Adrenal gland (tissue), 12 donors: ENCODE results near the gene HEPN1. TPM values are rescaled to one million over a fixed set of nuclear protein-coding genes. Genes with fewer than 3 reads are reported as not detected.

Source experiments
- DNase-seq, 7 donors: peaks; one replicate each; pipeline ENCODE4 v3.0.0-alpha.2; 2019 to 2020
- H3K27ac ChIP-seq, 5 donors: fragments of 200-600 bp; sonication (generic) in 4 of 5; 1 replicate in 3 of 5; 2 replicates in 2 of 5; pipeline versions ENCODE4 v1.5.1 to v1.8.0; 2016 to 2020; ENCODE audit warnings: mild to moderate bottlenecking in 1 of 5
- H3K27me3 ChIP-seq: fragments of 200-600 bp; 2 replicates; pipeline ENCODE4 v1.8.0; 2021
- H3K36me3 ChIP-seq, 2 donors: fragments of 200-600 bp; replicated peaks in 1 of 2; 1 replicate in 1 of 2; 2 replicates in 1 of 2; pipeline versions ENCODE4 v1.5.1 to v1.8.0; 2018 to 2022
- H3K4me1 ChIP-seq, 2 donors: fragments of 200-600 bp; replicated peaks in 1 of 2; 1 replicate in 1 of 2; 2 replicates in 1 of 2; pipeline versions ENCODE4 v1.5.1 to v1.8.0; 2018 to 2021
- H3K4me3 ChIP-seq, 4 donors: fragments of 200-600 bp; sonication (generic) in 3 of 4; one replicate each; pipeline ENCODE4 v1.5.1; 2016 to 2018
- H3K9me3 ChIP-seq, 3 donors: fragments of 200-600 bp; sonication (generic) in 1 of 3; replicated peaks in 1 of 3; 1 replicate in 2 of 3; 2 replicates in 1 of 3; pipeline versions ENCODE4 v1.5.1 to v1.8.0; 2016 to 2021
- POLR2A ChIP-seq, 2 donors: fragments of 450-650 bp; IDR thresholded peaks; one replicate each; pipeline ENCODE4 v1.6.1; 2017; ENCODE audit warnings: antibody characterized with exemption in 2 of 2, mild to moderate bottlenecking in 2 of 2, moderate library complexity in 1 of 2
- WGBS, 4 donors: extraction: QIAGEN DNeasy Blood & Tissue Kit in 2 of 4; methylation state at CpG; one replicate each; pipeline versions ENCODE4 v1.1.5 to v1.1.7; 2013 to 2017; 5-methylcytosine and 5-hydroxymethylcytosine counted together
- intact Hi-C, 2 donors: fragments of 100-400 bp; cut with DNase I; formaldehyde crosslinking; loops; one replicate each; pipeline versions ENCODE4 v1.14.1 to v1.15.0; 2022 to 2023
- polyA plus RNA-seq, 3 donors: library from polyadenylated mRNA; stranded (reverse); fragments of 200-250 nt in 2 of 3; fragments of 350-450 nt in 1 of 3; fragmentation: Illumina TruSeq in 1 of 3; extraction: RNeasy Lipid Tissue Mini Kit (QIAGEN cat#74804) in 1 of 3; gene quantifications; one replicate each; pipeline ENCODE4 v1.2.3, GENCODE V29; 2013 to 2014
- total RNA-seq, 9 donors: library from RNA; depleted of rRNA in 4 of 9; stranded (reverse); fragments of >200 nt in 4 of 9; fragments of 120-200 nt in 1 of 9; fragmentation: NEBNext Ultra II Directional in 1 of 9; extraction: Animal tissue kit (Norgen Biotek cat#: 25700) in 1 of 9; gene quantifications; one replicate each; pipeline versions ENCODE4 v1.1.0 to v1.2.4, GENCODE V29; 2013 to 2023
- TF ChIP-seq, protein P1 (sequence below), 6 experiments: fragments of 450-650 bp in 4 of 6; fragments of 200-600 bp in 2 of 6; sonication (generic) in 1 of 6; IDR thresholded peaks; 1 replicate in 5 of 6; 2 replicates in 1 of 6; pipeline versions ENCODE4 v1.5.1 to v1.8.0; 2016 to 2021; ENCODE audit warnings: antibody characterized with exemption in 6 of 6, mild to moderate bottlenecking in 2 of 6, moderate library complexity in 1 of 6
- donor health status: healthy with polysubstance abuse.
- donor health status: Bipolar disorder and iron deficiency.
- donor health status: DM: yes; HTN: yes; CAD: no.
- donor health status: DM: no; HTN: no; CAD: no.
- donor health status: DM: no; HTN: no; CAD: no.
- donor health status: DM: yes; HTN: yes; CAD: no.

Gene HEPN1
- total and polyA plus RNA-seq, 12 donors, result 0.07 to 0.28 TPM; not detected in 10

DNA sequence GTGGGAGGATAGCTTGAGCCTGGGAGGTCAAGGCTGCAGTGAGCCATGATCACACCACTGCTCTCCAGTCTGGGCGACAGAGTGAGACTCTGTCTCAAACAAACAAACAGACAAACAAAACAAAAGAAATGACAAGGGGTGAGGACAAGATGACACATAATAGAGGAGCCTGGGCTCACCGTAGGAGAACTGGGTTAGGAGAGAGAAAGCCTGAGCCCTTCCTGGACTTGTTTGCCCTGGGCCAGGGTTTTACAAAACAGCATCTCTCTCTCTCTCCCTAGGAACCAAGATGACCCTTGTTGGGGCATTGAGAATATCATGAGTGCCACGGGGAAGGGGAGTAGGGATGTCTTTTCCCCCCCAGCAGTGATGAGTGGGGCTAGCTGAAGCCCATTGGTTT lies 38.1 kb upstream of the HEPN1 start:
- WGBS, 4 donors, result 74 to 84% (median 77%) methylated on average over 3 of the region's 3 CpGs
- intact Hi-C loops, result no loop called here
- Histone ChIP-seq H3K4me3 (no peak overlapping the region), H3K9me3 (no peaks in the 10 kb centered on the region), H3K36me3 (no peaks in the 10 kb centered on the region), H3K27ac (peak overlapping the region in 1 of 5 donors; percentile 0), H3K4me1 (peaks cover 9 to 17% of the 10 kb centered on the region in 2 donors), H3K27me3 (no peaks in the 10 kb centered on the region)
- peak in 1 of 7 donors; percentile 29 for DNase-seq
- no peak for TF ChIP-seq POLR2A (IDR thresholded peaks at IDR 0.05)
- TF ChIP-seq, protein P1, sequence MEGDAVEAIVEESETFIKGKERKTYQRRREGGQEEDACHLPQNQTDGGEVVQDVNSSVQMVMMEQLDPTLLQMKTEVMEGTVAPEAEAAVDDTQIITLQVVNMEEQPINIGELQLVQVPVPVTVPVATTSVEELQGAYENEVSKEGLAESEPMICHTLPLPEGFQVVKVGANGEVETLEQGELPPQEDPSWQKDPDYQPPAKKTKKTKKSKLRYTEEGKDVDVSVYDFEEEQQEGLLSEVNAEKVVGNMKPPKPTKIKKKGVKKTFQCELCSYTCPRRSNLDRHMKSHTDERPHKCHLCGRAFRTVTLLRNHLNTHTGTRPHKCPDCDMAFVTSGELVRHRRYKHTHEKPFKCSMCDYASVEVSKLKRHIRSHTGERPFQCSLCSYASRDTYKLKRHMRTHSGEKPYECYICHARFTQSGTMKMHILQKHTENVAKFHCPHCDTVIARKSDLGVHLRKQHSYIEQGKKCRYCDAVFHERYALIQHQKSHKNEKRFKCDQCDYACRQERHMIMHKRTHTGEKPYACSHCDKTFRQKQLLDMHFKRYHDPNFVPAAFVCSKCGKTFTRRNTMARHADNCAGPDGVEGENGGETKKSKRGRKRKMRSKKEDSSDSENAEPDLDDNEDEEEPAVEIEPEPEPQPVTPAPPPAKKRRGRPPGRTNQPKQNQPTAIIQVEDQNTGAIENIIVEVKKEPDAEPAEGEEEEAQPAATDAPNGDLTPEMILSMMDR (IDR thresholded peaks at IDR 0.05), result no peak

DNA sequence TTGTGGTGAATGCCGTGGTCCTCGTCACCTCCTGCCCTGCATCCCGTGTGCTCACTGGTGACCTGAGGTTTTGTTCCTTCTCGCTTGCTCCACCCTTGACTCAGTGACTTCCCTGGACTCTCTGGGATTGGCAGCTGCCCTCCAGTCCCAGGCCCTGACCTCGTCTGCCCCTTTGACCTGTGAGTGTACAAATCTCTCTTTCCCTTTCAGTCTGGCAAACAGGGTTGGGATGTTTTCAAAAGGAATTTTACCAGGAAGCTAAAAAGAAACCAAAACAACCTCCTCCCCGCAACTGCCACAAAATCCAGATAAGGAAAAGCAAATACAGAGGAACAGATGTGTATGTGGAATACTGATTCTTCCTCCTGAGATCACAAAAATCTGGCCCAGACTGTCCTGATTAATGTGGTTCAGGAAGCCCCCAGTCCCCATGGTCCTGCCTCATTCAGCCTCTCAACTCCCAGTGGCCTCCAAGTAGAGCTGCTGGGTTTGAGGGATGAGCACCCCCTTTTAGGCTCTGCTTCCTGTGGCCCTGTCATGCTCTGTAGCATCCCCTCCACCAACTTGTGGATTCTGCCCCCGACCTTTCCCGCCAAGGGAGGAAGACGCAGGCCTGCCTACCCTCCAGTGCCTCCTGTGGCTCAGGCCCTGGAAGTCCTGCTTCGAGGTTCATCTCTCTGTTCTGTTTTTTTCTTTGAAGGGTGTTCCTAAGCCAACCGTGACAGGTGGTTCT lies 36.5 kb upstream of the HEPN1 start:
- Histone ChIP-seq H3K4me3 (no peak overlapping the region), H3K36me3 (no peaks in the 10 kb centered on the region), H3K4me1 (peaks cover 0 to 16% of the 10 kb centered on the region in 2 donors), H3K27me3 (no peaks in the 10 kb centered on the region), H3K9me3 (no peaks in the 10 kb centered on the region), H3K27ac (peak overlapping the region in 4 of 5 donors; percentile 3 to 83 (median 39))
- 52 to 64% (median 61%) methylated on average over 10 to 11 of the region's 11 CpGs for WGBS, 4 donors
- intact Hi-C loops, result no loop called here
- TF ChIP-seq POLR2A (IDR thresholded peaks at IDR 0.05), result no peak
- TF ChIP-seq, protein P1 (IDR thresholded peaks at IDR 0.05), result no peak
- peak in 5 of 7 donors; percentile 14 to 80 (median 75) for DNase-seq

DNA sequence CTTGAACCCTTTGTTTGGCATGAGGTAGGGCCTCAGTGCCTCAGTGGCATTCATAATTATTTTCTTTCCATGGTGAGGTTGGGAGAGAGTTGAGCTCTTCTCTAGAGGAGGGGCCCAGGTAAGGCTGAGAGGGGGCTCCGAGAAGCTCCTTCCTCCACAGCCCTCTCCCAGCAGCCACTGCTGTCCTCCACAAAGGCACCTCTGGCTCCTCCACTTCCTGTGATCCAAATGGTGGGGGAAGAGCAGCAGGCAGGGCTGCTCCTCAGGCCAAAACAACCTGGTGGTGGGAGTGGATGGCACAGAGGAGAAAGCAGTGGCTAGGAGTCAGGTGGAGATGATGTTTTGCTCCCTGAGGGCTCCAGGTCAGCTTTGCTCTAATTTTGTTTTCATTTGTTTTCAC lies 34.7 kb upstream of the HEPN1 start:
- TF ChIP-seq, protein P1 (IDR thresholded peaks at IDR 0.05), result no peak
- no peak for TF ChIP-seq POLR2A (IDR thresholded peaks at IDR 0.05)
- 40 to 100% (median 95%) methylated on average over 1 of the region's 1 CpG for WGBS, 4 donors
- no peak for DNase-seq

DNA sequence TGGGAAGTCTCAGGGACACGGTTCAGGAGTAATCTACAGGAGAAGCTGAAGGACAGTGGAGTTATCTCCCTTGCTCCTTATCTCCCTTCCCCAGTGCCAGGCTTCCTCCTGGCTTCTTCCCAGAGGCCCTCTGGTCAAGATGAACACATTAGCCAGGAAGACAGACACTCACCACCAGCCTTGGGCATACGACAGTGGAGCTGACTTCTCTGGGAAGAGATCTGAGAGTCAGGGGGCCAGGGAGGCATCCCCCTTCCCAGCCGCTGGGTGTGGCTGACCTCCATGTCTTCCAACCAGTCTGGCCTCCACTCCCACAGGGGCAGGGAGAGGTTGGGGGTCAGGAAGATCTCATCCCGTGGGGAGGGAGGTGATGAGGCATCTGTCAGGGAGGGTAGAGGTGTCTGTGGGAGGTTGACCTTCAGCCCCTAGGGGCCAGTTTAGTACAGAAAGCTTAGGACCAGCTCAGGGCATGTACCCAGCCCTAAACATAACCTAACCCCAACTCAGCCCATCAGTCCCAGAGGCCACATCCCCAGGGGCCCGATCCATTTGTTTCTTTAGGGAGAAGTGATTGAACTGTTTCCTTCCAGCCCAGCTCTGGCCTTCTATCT lies 34.1 kb upstream of the HEPN1 start:
- Histone ChIP-seq H3K36me3 (no peaks in the 10 kb centered on the region), H3K27ac (peak overlapping the region in 1 of 5 donors; percentile 75), H3K9me3 (no peaks in the 10 kb centered on the region), H3K27me3 (no peaks in the 10 kb centered on the region), H3K4me3 (no peak overlapping the region), H3K4me1 (peaks cover 4 to 16% of the 10 kb centered on the region in 2 donors)
- WGBS, 4 donors, result 44 to 60% (median 53%) methylated on average over 5 of the region's 5 CpGs
- intact Hi-C loops, result no loop called here
- no peak for TF ChIP-seq POLR2A (IDR thresholded peaks at IDR 0.05)
- TF ChIP-seq, protein P1 (IDR thresholded peaks at IDR 0.05), result no peak
- peak in 6 of 7 donors; percentile 51 to 72 (median 61) for DNase-seq

More for the DNA sequence above, 34.7 kb upstream of the HEPN1 start:
- Histone ChIP-seq H3K9me3 (no peaks in the 10 kb centered on the region), H3K27me3 (no peaks in the 10 kb centered on the region), H3K36me3 (no peaks in the 10 kb centered on the region), H3K4me3 (no peak overlapping the region), H3K4me1 (peaks cover 4 to 16% of the 10 kb centered on the region in 2 donors), H3K27ac (peak overlapping the region in 1 of 5 donors; percentile 75)
- intact Hi-C loops, result no loop called here
